ENCODE measurements around the gene PRM1.

Gene PRM1

GRCh38 chr16:11325404-11326083, 44.4 kb upstream of the PRM1 start:
- no peak overlapping the region for H3K27ac ChIP-seq (ENCODE audit: low read length)
- no peak overlapping the region for H3K4me3 ChIP-seq (ENCODE audit: low read length)
- H3K4me1 ChIP-seq (ENCODE audit: control insufficient read depth, insufficient read depth, low read length), result peaks cover 10% of the 10 kb centered on the region
- H3K27me3 ChIP-seq (ENCODE audit: control insufficient read depth, insufficient read depth, low read length), result no peaks in the 10 kb centered on the region
- no peaks in the 10 kb centered on the region for H3K9me3 ChIP-seq (ENCODE audit: control insufficient read depth, insufficient read depth, low read length)
- no CpG with 5 or more reads among the region's 10 CpGs for WGBS (ENCODE audit: insufficient coverage, insufficient read length)
- no peaks in the 10 kb centered on the region for H3K36me3 ChIP-seq (ENCODE audit: control insufficient read depth, insufficient read depth, low read length)
- no peak for DNase-seq (ENCODE audit: low read depth, low spot score)

GRCh38 chr16:11323551-11324336, 42.6 kb upstream of the PRM1 start:
- H3K36me3 ChIP-seq (ENCODE audit: control insufficient read depth, insufficient read depth, low read length), result no peaks in the 10 kb centered on the region
- no CpG with 5 or more reads among the region's 11 CpGs for WGBS (ENCODE audit: insufficient coverage, insufficient read length)
- no peaks in the 10 kb centered on the region for H3K9me3 ChIP-seq (ENCODE audit: control insufficient read depth, insufficient read depth, low read length)
- no peak overlapping the region for H3K4me3 ChIP-seq (ENCODE audit: low read length)
- DNase-seq (ENCODE audit: low read depth, low spot score), result no peak
- no peaks in the 10 kb centered on the region for H3K27me3 ChIP-seq (ENCODE audit: control insufficient read depth, insufficient read depth, low read length)
- H3K27ac ChIP-seq (ENCODE audit: low read length), result no peak overlapping the region
- peaks cover 8% of the 10 kb centered on the region for H3K4me1 ChIP-seq (ENCODE audit: control insufficient read depth, insufficient read depth, low read length)

DNA sequence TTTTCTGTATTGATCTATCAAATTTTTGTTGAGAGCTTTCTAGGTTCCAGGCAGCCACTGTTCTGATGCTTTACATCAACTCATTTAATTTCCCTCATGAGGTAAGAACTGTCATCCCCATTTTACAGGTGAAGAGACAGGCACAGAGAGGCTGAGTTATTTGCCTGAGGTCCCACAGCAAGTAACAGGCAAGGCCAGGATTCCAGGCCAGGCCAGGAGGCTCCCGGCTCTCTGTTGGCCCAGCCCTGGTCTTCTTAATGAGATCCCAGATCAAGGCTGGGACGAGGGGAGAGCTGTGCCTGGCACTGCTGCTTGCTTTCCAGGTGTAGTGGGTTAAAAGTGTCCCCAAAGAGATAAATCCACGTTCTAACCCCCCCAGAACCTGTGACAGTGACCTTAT, 41.7 kb upstream of the PRM1 start:
- Histone ChIP-seq H3K4me1 (ENCODE audit: control insufficient read depth, insufficient read depth, low read length) (peaks cover 5% of the 10 kb centered on the region), H3K27ac (ENCODE audit: low read length) (no peak overlapping the region), H3K4me3 (ENCODE audit: low read length) (no peak overlapping the region), H3K9me3 (ENCODE audit: control insufficient read depth, insufficient read depth, low read length) (no peaks in the 10 kb centered on the region), H3K27me3 (ENCODE audit: control insufficient read depth, insufficient read depth, low read length) (no peaks in the 10 kb centered on the region), H3K36me3 (ENCODE audit: control insufficient read depth, insufficient read depth, low read length) (no peaks in the 10 kb centered on the region)
- DNase-seq (ENCODE audit: low read depth, low spot score), result no peak
- WGBS (ENCODE audit: insufficient coverage, insufficient read length), result no CpG with 5 or more reads among the region's 3 CpGs

DNA sequence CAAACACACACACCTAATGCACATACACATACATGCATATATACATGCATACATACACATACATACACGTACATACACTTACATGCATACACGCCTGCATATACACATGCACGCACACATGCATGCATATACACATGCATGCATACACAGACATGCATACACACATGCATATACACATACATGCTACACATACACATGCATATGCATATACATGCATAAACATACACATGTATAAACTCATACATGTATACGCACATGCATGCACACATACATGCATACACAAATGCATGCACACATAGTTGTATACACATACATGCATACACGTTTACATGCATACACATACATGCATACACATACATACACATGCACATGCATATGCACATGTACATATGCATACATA, 40.5 kb upstream of the PRM1 start:
- WGBS (ENCODE audit: insufficient coverage, insufficient read length), result no CpG with 5 or more reads among the region's 5 CpGs
- no peaks in the 10 kb centered on the region for H3K36me3 ChIP-seq (ENCODE audit: control insufficient read depth, insufficient read depth, low read length)
- H3K27ac ChIP-seq (ENCODE audit: low read length), result no peak overlapping the region
- no peaks in the 10 kb centered on the region for H3K27me3 ChIP-seq (ENCODE audit: control insufficient read depth, insufficient read depth, low read length)
- H3K9me3 ChIP-seq (ENCODE audit: control insufficient read depth, insufficient read depth, low read length), result no peaks in the 10 kb centered on the region
- DNase-seq (ENCODE audit: low read depth, low spot score), result no peak
- H3K4me3 ChIP-seq (ENCODE audit: low read length), result no peak overlapping the region
- peaks cover 1% of the 10 kb centered on the region; the same call in 1 of the 2 replicates for H3K4me1 ChIP-seq (ENCODE audit: control insufficient read depth, insufficient read depth, low read length)

DNA sequence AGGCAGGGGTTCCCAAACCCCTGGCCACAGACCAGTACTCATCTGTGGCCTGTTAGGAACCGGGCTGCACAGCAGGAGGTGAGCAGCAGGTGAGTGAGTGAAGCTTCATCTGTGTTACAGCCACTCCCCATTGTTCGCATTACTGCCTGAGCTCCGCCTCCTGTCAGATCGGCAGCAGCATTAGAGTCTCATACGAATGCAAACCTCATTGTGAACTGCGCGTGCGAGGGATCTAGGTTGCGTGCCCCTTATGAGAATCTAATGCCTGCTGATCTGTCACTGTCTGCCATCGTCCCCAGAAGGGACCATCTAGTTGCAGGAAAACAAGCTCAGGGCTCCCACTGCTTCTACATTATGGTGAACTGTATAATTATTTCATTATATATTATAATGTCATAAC, 39.0 kb upstream of the PRM1 start:
- DNase-seq (ENCODE audit: low read depth, low spot score), result no peak

GRCh38 chr16:11319529-11320146, 38.5 kb upstream of the PRM1 start:
- Histone ChIP-seq H3K4me3 (ENCODE audit: low read length) (no peak overlapping the region), H3K27ac (ENCODE audit: low read length) (no peak overlapping the region), H3K36me3 (ENCODE audit: control insufficient read depth, insufficient read depth, low read length) (no peaks in the 10 kb centered on the region), H3K9me3 (ENCODE audit: control insufficient read depth, insufficient read depth, low read length) (no peaks in the 10 kb centered on the region), H3K4me1 (ENCODE audit: control insufficient read depth, insufficient read depth, low read length) (peaks cover 6% of the 10 kb centered on the region; the same call in 1 of the 2 replicates), H3K27me3 (ENCODE audit: control insufficient read depth, insufficient read depth, low read length) (no peaks in the 10 kb centered on the region)
- DNase-seq (ENCODE audit: low read depth, low spot score), result no peak
- no CpG with 5 or more reads among the region's 8 CpGs for WGBS (ENCODE audit: insufficient coverage, insufficient read length)

More for the DNA sequence above, 39.0 kb upstream of the PRM1 start:
- Histone ChIP-seq H3K9me3 (ENCODE audit: control insufficient read depth, insufficient read depth, low read length) (no peaks in the 10 kb centered on the region), H3K4me3 (ENCODE audit: low read length) (no peak overlapping the region), H3K27me3 (ENCODE audit: control insufficient read depth, insufficient read depth, low read length) (no peaks in the 10 kb centered on the region), H3K36me3 (ENCODE audit: control insufficient read depth, insufficient read depth, low read length) (no peaks in the 10 kb centered on the region), H3K27ac (ENCODE audit: low read length) (no peak overlapping the region), H3K4me1 (ENCODE audit: control insufficient read depth, insufficient read depth, low read length) (peaks cover 6% of the 10 kb centered on the region; the same call in 1 of the 2 replicates)
- WGBS (ENCODE audit: insufficient coverage, insufficient read length), result no CpG with 5 or more reads among the region's 10 CpGs

DNA sequence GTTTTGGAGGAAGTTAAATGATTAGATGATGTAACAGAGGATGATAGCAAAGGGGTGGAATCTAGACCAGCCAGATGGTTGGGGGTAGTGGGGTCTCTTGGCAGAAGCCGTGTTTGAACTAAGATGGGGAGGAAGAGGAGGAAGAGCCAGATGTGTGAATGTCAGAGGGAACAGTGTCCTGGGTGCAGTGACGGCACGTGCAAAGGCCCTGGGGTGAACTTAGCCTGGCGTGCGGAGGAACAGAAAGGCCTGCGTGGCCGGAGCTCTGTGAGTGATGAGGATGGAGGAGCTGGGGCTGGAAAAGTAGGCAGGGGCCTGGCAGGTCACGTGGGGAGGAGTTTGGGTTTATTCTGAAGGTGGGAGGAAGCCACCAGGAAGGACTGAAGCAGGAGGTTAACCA, 37.7 kb upstream of the PRM1 start:
- Histone ChIP-seq H3K36me3 (ENCODE audit: control insufficient read depth, insufficient read depth, low read length) (no peaks in the 10 kb centered on the region), H3K27me3 (ENCODE audit: control insufficient read depth, insufficient read depth, low read length) (no peaks in the 10 kb centered on the region), H3K9me3 (ENCODE audit: control insufficient read depth, insufficient read depth, low read length) (no peaks in the 10 kb centered on the region), H3K4me3 (ENCODE audit: low read length) (no peak overlapping the region), H3K27ac (ENCODE audit: low read length) (no peak overlapping the region), H3K4me1 (ENCODE audit: control insufficient read depth, insufficient read depth, low read length) (peaks cover 11% of the 10 kb centered on the region)
- no peak for DNase-seq (ENCODE audit: low read depth, low spot score)
- WGBS (ENCODE audit: insufficient coverage, insufficient read length), result no CpG with 5 or more reads among the region's 8 CpGs

DNA sequence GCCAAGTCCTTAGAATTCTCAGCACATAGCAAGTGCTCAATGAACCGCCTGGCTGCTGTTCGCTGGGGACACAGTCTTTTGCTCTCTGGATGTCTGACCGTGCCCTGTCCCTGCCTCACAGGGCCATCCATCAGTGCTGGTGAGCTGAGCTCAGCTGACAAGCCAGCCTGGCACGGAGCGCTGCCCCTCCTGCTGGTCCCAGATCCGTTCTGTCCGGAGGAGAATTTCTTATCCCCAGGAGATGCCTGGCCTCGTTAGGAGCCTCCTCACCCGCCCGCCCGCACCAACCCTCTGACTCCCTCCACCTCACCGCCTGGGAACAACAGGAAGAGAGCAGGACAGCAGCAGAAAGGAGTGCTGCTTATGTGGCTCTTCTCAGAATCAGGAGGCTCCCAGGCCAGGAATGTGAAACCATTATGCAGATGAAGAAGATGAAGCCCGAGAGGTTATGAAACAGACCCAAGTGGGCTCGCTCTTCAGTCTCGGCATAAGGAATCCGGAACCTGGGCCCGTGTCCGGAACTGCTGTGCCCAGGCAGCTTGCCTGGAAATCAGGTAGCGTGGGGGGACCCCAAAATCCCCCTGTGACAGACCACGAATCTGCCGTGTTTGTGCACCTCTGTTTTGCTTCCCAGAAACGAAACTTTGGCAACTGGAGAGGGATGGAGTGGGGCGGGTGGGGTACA, 35.3 kb upstream of the PRM1 start:
- H3K36me3 ChIP-seq (ENCODE audit: control insufficient read depth, insufficient read depth, low read length), result no peaks in the 10 kb centered on the region
- DNase-seq (ENCODE audit: low read depth, low spot score), result no peak
- H3K4me3 ChIP-seq (ENCODE audit: low read length), result no peak overlapping the region; the same call in 1 of the 2 replicates
- H3K27me3 ChIP-seq (ENCODE audit: control insufficient read depth, insufficient read depth, low read length), result no peaks in the 10 kb centered on the region
- WGBS (ENCODE audit: insufficient coverage, insufficient read length), result no CpG with 5 or more reads among the region's 23 CpGs
- H3K27ac ChIP-seq (ENCODE audit: low read length), result peak overlapping the region; percentile 89
- H3K4me1 ChIP-seq (ENCODE audit: control insufficient read depth, insufficient read depth, low read length), result peaks cover 20% of the 10 kb centered on the region
- no peaks in the 10 kb centered on the region for H3K9me3 ChIP-seq (ENCODE audit: control insufficient read depth, insufficient read depth, low read length)

DNA sequence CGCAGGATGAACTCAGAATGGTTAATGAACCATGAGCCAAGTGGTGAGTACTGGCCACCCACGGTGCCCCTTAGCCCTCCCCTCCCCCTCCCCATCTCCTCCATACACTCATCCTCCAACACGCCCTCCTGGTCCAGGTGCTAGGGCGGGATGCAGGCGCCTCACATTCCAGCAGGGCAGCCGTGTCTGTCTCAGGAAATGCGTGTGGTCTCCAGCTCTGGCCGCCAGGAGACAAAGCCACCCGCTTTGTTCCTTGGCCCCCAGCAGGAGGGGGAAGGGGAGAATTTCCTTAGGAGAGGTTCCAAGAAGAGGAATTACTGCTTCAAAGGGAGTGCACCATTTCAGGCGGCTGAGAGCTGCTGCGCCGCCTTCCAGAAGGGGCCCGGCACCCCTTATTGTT, 34.4 kb upstream of the PRM1 start:
- no peaks in the 10 kb centered on the region for H3K27me3 ChIP-seq (ENCODE audit: control insufficient read depth, insufficient read depth, low read length)
- peak; percentile 91 for DNase-seq (ENCODE audit: low read depth, low spot score)
- no peak overlapping the region for H3K4me3 ChIP-seq (ENCODE audit: low read length)
- no CpG with 5 or more reads among the region's 13 CpGs for WGBS (ENCODE audit: insufficient coverage, insufficient read length)
- no peaks in the 10 kb centered on the region for H3K9me3 ChIP-seq (ENCODE audit: control insufficient read depth, insufficient read depth, low read length)
- no peaks in the 10 kb centered on the region for H3K36me3 ChIP-seq (ENCODE audit: control insufficient read depth, insufficient read depth, low read length)
- H3K4me1 ChIP-seq (ENCODE audit: control insufficient read depth, insufficient read depth, low read length), result peaks cover 20% of the 10 kb centered on the region
- no peak overlapping the region for H3K27ac ChIP-seq (ENCODE audit: low read length)

GRCh38 chr16:11314309-11314894, 33.3 kb upstream of the PRM1 start:
- Histone ChIP-seq H3K4me1 (ENCODE audit: control insufficient read depth, insufficient read depth, low read length) (peaks cover 20% of the 10 kb centered on the region), H3K9me3 (ENCODE audit: control insufficient read depth, insufficient read depth, low read length) (no peaks in the 10 kb centered on the region), H3K36me3 (ENCODE audit: control insufficient read depth, insufficient read depth, low read length) (no peaks in the 10 kb centered on the region), H3K27ac (ENCODE audit: low read length) (peak overlapping the region; percentile 52), H3K4me3 (ENCODE audit: low read length) (no peak overlapping the region), H3K27me3 (ENCODE audit: control insufficient read depth, insufficient read depth, low read length) (no peaks in the 10 kb centered on the region)
- no CpG with 5 or more reads among the region's 8 CpGs for WGBS (ENCODE audit: insufficient coverage, insufficient read length)
- no peak for DNase-seq (ENCODE audit: low read depth, low spot score)
